HepG2 (cell line): ENCODE measurements around the gene USP7. TPM values are rescaled to one million over a fixed set of nuclear protein-coding genes. Genes with fewer than 3 reads are reported as not detected.
A peak's percentile ranks its signal among the peaks of the same experiment; 100 is the strongest.

Source experiments
- CBFB ChIP-seq: sonication (generic); formaldehyde crosslinking; IDR thresholded peaks from 2 replicates; pipeline ENCODE4 v1.4.0; 2020; ENCODE audit warnings: missing genetic modification reagents
- CENPT ChIP-seq: sonication (generic); formaldehyde crosslinking; IDR thresholded peaks from 2 replicates; pipeline ENCODE4 v1.8.0; 2022; ENCODE audit warnings: low read depth, mild to moderate bottlenecking, moderate library complexity, missing genetic modification reagents
- DR1 ChIP-seq: sonication (generic); formaldehyde crosslinking; IDR thresholded peaks from 2 replicates; pipeline ENCODE4 v1.8.0; 2021; ENCODE audit warnings: mild to moderate bottlenecking, missing genetic modification reagents, inconsistent platforms
- ERF ChIP-seq: IDR thresholded peaks from 2 replicates; pipeline ENCODE4 v1.6.1; 2018; ENCODE audit warnings: missing biosample characterization, missing genetic modification reagents
- PAF1 ChIP-seq: IDR thresholded peaks from 2 replicates; pipeline ENCODE4 v1.6.1; 2016; ENCODE audit warnings: missing genetic modification reagents, missing compliant biosample characterization
- POGZ ChIP-seq: sonication (generic); formaldehyde crosslinking; IDR thresholded peaks from 2 replicates; pipeline ENCODE4 v1.4.0; 2020; ENCODE audit warnings: mild to moderate bottlenecking, missing genetic modification reagents
- TBP ChIP-seq: sonication (generic); formaldehyde crosslinking; IDR thresholded peaks from 2 replicates; pipeline ENCODE4 v1.5.0; 2020; ENCODE audit warnings: missing genetic modification reagents
- ZNF101 ChIP-seq: sonication (generic); formaldehyde crosslinking; IDR thresholded peaks from 2 replicates; pipeline ENCODE4 v1.4.0; 2020; ENCODE audit warnings: mild to moderate bottlenecking, low read depth, missing genetic modification reagents, borderline replicate concordance
- ZNF558 ChIP-seq: sonication (generic); formaldehyde crosslinking; IDR thresholded peaks from 2 replicates; pipeline ENCODE4 v1.9.0; 2022; ENCODE audit warnings: mild to moderate bottlenecking, missing genetic modification reagents, borderline replicate concordance
- ZNF75D ChIP-seq: sonication (generic); formaldehyde crosslinking; IDR thresholded peaks from 2 replicates; pipeline ENCODE4 v1.8.1; 2023; ENCODE audit warnings: missing genetic modification reagents, mild to moderate bottlenecking, borderline replicate concordance
- ZNF790 ChIP-seq: sonication (generic); formaldehyde crosslinking; IDR thresholded peaks from 2 replicates; pipeline ENCODE4 v1.8.0; 2022; ENCODE audit warnings: missing genetic modification reagents, mild to moderate bottlenecking, borderline replicate concordance
- polyA plus RNA-seq, 8 experiments: library from polyadenylated mRNA; depleted of rRNA in 3 of 8; stranded (reverse) in 7 of 8; unstranded in 1 of 8; fragments of >200 nt; fragmentation: Illumina TruSeq in 4 of 8; extraction: Trizol in 4 of 8; gene quantifications; 2 replicates each; pipeline versions ENCODE4 v1.2.1 to v1.2.3, GENCODE V29; 2011 to 2016; ENCODE audit warnings: low read depth in 4 of 8, missing spikeins in 1 of 8, mixed read lengths in 1 of 8; ENCODE audit not compliant: insufficient read depth in 1 of 8
- total RNA-seq, 5 experiments: library from RNA; depleted of rRNA; stranded (reverse); fragments of >200 nt; fragmentation: Illumina TruSeq; extraction: Trizol; gene quantifications; 2 replicates each; pipeline ENCODE4 v1.2.3, GENCODE V29; 2016; ENCODE audit warnings: low read depth in 1 of 5
- TF ChIP-seq, protein P1 (sequence below): sonication (generic); formaldehyde crosslinking; conservative IDR thresholded peaks from 2 replicates; pipeline ENCODE4 v1.4.0; 2020; ENCODE audit warnings: missing genetic modification reagents
- TF ChIP-seq, protein P2 (sequence below): sonication (generic); formaldehyde crosslinking; IDR thresholded peaks from 2 replicates; pipeline ENCODE4 v1.5.1; 2020; ENCODE audit warnings: mild to moderate bottlenecking, missing genetic modification reagents, borderline replicate concordance
- TF ChIP-seq, protein P3 (sequence below): sonication (generic); formaldehyde crosslinking; IDR thresholded peaks from 2 replicates; pipeline ENCODE4 v1.9.0; 2021; ENCODE audit warnings: missing genetic modification reagents, borderline replicate concordance
- TF ChIP-seq, protein P4 (sequence below): sonication (generic); formaldehyde crosslinking; conservative IDR thresholded peaks from 2 replicates; pipeline ENCODE4 v1.8.1; 2023; ENCODE audit warnings: missing genetic modification reagents
- TF ChIP-seq, protein P5 (sequence below): sonication (generic); formaldehyde crosslinking; IDR thresholded peaks from 2 replicates; pipeline ENCODE4 v1.4.0; 2020; ENCODE audit warnings: missing genetic modification reagents, borderline replicate concordance

Gene USP7
- total and polyA plus RNA-seq, 2 of the 13 experiments (the other 11 are each of a cell fraction or from before 2014, with no cell fraction given), result 52.5 to 173 TPM

DNA sequence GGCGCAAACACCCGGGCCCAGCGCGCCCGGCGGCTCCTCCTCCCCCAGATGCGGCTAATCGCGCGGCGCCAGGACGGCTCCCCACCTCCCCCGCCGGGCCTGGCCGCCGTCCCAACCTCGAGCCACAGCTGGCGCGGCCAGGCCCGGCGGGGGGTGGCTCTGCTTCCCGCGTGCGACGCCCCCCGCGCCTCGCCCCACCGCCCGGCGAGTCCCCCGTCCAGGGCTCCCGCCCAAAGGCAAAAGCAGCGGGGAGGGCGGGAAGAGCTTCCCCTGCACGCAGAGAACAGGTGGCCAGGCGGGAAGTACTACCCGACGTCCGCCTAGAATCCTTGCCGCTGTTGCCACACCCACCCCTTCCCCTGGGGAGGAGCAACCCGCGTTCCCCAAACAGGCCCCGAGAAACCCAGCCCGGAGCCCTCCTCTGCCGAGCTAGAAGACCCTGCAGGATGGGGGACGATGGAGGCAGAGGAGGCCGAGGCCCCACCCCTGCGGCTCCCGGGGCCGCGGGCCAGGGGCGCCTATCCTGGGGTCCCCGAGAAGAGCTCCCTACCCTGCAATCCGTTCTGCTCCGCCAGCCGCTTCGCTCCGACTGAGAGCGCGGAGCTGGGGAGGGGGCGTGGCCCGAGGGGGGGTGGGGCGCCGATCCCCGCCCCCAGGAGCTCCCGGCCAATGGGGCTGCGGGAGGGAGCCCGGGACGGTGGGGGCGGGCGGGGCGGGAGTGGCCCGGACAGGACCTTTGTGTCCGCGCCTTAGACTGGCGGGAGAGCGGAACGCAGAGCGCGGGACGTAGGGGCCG lies 95.1 kb downstream of the USP7 start, which contains the start of gene CARHSP1 (continued):
- peak; percentile 55; the same call in 1 of the 2 replicates for TF ChIP-seq ERF (CRISPR knock-in tag)
- TF ChIP-seq ZNF790 (CRISPR knock-in tag), result peak; percentile 83; the same call in 1 of the 2 replicates
- peak; percentile 68 for TF ChIP-seq DR1 (CRISPR knock-in tag)
- no peak for TF ChIP-seq PAF1 (CRISPR knock-in tag)
- TF ChIP-seq, protein P1, sequence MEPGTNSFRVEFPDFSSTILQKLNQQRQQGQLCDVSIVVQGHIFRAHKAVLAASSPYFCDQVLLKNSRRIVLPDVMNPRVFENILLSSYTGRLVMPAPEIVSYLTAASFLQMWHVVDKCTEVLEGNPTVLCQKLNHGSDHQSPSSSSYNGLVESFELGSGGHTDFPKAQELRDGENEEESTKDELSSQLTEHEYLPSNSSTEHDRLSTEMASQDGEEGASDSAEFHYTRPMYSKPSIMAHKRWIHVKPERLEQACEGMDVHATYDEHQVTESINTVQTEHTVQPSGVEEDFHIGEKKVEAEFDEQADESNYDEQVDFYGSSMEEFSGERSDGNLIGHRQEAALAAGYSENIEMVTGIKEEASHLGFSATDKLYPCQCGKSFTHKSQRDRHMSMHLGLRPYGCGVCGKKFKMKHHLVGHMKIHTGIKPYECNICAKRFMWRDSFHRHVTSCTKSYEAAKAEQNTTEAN (CRISPR knock-in tag), result peak; percentile 13; the same call in 1 of the 2 replicates
- no peak for TF ChIP-seq POGZ (CRISPR knock-in tag)
- TF ChIP-seq, protein P2, sequence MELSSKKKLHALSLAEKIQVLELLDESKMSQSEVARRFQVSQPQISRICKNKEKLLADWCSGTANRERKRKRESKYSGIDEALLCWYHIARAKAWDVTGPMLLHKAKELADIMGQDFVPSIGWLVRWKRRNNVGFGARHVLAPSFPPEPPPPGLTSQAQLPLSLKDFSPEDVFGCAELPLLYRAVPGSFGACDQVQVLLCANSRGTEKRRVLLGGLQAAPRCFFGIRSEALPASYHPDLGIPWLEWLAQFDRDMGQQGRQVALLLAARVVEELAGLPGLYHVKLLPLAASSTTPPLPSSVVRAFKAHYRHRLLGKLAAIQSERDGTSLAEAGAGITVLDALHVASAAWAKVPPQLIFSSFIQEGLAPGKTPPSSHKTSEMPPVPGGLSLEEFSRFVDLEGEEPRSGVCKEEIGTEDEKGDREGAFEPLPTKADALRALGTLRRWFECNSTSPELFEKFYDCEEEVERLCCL, result peak; percentile 75; the same call in 1 of the 2 replicates
- TF ChIP-seq CENPT, result no peak; the same call in 1 of the 2 replicates
- TF ChIP-seq, protein P3, sequence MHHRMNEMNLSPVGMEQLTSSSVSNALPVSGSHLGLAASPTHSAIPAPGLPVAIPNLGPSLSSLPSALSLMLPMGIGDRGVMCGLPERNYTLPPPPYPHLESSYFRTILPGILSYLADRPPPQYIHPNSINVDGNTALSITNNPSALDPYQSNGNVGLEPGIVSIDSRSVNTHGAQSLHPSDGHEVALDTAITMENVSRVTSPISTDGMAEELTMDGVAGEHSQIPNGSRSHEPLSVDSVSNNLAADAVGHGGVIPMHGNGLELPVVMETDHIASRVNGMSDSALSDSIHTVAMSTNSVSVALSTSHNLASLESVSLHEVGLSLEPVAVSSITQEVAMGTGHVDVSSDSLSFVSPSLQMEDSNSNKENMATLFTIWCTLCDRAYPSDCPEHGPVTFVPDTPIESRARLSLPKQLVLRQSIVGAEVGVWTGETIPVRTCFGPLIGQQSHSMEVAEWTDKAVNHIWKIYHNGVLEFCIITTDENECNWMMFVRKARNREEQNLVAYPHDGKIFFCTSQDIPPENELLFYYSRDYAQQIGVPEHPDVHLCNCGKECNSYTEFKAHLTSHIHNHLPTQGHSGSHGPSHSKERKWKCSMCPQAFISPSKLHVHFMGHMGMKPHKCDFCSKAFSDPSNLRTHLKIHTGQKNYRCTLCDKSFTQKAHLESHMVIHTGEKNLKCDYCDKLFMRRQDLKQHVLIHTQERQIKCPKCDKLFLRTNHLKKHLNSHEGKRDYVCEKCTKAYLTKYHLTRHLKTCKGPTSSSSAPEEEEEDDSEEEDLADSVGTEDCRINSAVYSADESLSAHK (CRISPR knock-in tag), result 0 out of 2 replicates have a peak, but pooled peaks have one; percentile 51
- TF ChIP-seq TBP (CRISPR knock-in tag), result 0 out of 2 replicates have a peak, but pooled peaks have one; percentile 16
- TF ChIP-seq ZNF101 (CRISPR knock-in tag), result peak; percentile 61; the same call in 1 of the 2 replicates
- TF ChIP-seq, protein P4, sequence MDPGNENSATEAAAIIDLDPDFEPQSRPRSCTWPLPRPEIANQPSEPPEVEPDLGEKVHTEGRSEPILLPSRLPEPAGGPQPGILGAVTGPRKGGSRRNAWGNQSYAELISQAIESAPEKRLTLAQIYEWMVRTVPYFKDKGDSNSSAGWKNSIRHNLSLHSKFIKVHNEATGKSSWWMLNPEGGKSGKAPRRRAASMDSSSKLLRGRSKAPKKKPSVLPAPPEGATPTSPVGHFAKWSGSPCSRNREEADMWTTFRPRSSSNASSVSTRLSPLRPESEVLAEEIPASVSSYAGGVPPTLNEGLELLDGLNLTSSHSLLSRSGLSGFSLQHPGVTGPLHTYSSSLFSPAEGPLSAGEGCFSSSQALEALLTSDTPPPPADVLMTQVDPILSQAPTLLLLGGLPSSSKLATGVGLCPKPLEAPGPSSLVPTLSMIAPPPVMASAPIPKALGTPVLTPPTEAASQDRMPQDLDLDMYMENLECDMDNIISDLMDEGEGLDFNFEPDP (CRISPR knock-in tag), result peak; percentile 97; the same call in 1 of the 2 replicates
- TF ChIP-seq ZNF75D, result no peak
- TF ChIP-seq ZNF558 (CRISPR knock-in tag), result peak; percentile 94; the same call in 1 of the 2 replicates
- TF ChIP-seq, protein P5, sequence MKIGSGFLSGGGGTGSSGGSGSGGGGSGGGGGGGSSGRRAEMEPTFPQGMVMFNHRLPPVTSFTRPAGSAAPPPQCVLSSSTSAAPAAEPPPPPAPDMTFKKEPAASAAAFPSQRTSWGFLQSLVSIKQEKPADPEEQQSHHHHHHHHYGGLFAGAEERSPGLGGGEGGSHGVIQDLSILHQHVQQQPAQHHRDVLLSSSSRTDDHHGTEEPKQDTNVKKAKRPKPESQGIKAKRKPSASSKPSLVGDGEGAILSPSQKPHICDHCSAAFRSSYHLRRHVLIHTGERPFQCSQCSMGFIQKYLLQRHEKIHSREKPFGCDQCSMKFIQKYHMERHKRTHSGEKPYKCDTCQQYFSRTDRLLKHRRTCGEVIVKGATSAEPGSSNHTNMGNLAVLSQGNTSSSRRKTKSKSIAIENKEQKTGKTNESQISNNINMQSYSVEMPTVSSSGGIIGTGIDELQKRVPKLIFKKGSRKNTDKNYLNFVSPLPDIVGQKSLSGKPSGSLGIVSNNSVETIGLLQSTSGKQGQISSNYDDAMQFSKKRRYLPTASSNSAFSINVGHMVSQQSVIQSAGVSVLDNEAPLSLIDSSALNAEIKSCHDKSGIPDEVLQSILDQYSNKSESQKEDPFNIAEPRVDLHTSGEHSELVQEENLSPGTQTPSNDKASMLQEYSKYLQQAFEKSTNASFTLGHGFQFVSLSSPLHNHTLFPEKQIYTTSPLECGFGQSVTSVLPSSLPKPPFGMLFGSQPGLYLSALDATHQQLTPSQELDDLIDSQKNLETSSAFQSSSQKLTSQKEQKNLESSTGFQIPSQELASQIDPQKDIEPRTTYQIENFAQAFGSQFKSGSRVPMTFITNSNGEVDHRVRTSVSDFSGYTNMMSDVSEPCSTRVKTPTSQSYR (CRISPR knock-in tag), result no peak
- 0 out of 2 replicates have a peak, but pooled peaks have one; percentile 43 for TF ChIP-seq CBFB (CRISPR knock-in tag)
